Vagina (tissue), 2 donors: Measurements from ENCODE around the gene MYLK4.

ENCODE experiments used
- POLR2A ChIP-seq, 2 donors: fragments of 450-650 bp; IDR thresholded peaks; one replicate each; pipeline ENCODE4 v1.6.1; 2017; ENCODE audit warnings: antibody characterized with exemption in 2 of 2, mild to moderate bottlenecking in 2 of 2, moderate library complexity in 2 of 2
- TF ChIP-seq, protein P1 (sequence below), 3 experiments: fragments of 450-650 bp in 2 of 3; fragments of 200-600 bp in 1 of 3; sonication (generic) in 1 of 3; IDR thresholded peaks; one replicate each; pipeline ENCODE4 v1.5.1; 2017 to 2019; ENCODE audit warnings: antibody characterized with exemption in 3 of 3, mild to moderate bottlenecking in 2 of 3, moderate library complexity in 2 of 3

GRCh38 chr6:2652611-2653010 is 98.1 kb downstream of the MYLK4 start:
- TF ChIP-seq, protein P1, sequence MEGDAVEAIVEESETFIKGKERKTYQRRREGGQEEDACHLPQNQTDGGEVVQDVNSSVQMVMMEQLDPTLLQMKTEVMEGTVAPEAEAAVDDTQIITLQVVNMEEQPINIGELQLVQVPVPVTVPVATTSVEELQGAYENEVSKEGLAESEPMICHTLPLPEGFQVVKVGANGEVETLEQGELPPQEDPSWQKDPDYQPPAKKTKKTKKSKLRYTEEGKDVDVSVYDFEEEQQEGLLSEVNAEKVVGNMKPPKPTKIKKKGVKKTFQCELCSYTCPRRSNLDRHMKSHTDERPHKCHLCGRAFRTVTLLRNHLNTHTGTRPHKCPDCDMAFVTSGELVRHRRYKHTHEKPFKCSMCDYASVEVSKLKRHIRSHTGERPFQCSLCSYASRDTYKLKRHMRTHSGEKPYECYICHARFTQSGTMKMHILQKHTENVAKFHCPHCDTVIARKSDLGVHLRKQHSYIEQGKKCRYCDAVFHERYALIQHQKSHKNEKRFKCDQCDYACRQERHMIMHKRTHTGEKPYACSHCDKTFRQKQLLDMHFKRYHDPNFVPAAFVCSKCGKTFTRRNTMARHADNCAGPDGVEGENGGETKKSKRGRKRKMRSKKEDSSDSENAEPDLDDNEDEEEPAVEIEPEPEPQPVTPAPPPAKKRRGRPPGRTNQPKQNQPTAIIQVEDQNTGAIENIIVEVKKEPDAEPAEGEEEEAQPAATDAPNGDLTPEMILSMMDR (IDR thresholded peaks at IDR 0.05): no peak
- no peak for TF ChIP-seq POLR2A (IDR thresholded peaks at IDR 0.05)
